Hepatocyte (in vitro differentiated cells): ENCODE results near the gene GANC.

ENCODE experiments used
- CTCF ChIP-seq: fragments of 200-600 bp; sonication (generic); IDR thresholded peaks from 2 replicates; pipeline ENCODE4 v1.5.1; 2016; ENCODE audit warnings: antibody characterized with exemption, mild to moderate bottlenecking; ENCODE audit not compliant: poor library complexity
- EZH2 ChIP-seq: fragments of 200-600 bp; sonication (generic); IDR thresholded peaks from 2 replicates; pipeline ENCODE4 v1.6.1; 2016; ENCODE audit warnings: antibody characterized with exemption, mild to moderate bottlenecking, borderline replicate concordance

DNA sequence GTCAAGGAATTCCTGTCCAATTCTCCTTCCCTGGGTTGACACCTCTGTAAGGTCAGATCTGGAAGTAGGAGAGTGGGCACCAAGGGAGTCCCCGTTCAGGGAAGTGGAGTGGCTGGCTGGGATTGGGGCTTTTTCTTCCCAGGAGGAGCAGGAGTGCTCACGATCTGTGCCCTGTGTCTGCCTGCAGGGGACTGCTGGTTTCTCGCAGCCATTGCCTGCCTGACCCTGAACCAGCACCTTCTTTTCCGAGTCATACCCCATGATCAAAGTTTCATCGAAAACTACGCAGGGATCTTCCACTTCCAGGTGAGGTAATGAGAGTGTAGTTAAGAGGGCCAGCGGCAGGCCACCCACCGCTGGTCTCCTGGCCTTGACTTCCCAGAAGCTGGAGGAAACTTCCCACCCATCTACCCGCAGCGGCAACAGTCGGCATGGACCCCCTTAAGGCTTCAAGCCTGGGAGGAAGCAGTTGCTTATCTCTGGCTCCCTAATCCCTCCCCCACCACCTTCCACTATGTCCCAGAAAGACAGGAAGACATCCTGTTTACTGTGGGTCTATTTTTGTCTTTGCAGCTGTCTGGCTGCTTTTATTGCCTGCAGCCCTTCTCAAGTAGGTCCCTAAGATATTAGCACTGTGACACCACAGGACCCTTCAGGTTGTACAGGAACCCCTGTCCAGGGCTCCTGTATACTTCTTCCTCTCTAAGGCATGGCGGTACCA is 113.1 kb downstream of the GANC start:
- TF ChIP-seq CTCF (no peak), EZH2 (no peak)
